Ascending aorta (tissue), 2 donors: ENCODE measurements around the gene FBXO41. TPM values are rescaled to one million over a fixed set of nuclear protein-coding genes. Genes with fewer than 3 reads are reported as not detected.
A peak's percentile ranks its signal among the peaks of the same experiment; 100 is the strongest.

ENCODE experiments used
- DNase-seq, 2 donors: peaks; one replicate each; pipeline ENCODE4 v3.0.0-alpha.2; 2019; ENCODE audit warnings: low spot score in 2 of 2
- H3K27ac ChIP-seq, 2 donors: fragments of 200-600 bp; sonication (generic); one replicate each; pipeline ENCODE4 v1.5.1; 2016 to 2017; ENCODE audit warnings: mild to moderate bottlenecking in 1 of 2
- H3K27me3 ChIP-seq: fragments of 200-600 bp; sonication (generic); one replicate; pipeline ENCODE4 v1.5.1; 2017
- H3K36me3 ChIP-seq, 2 donors: fragments of 200-600 bp; sonication (generic); one replicate each; pipeline ENCODE4 v1.5.1; 2016
- H3K4me1 ChIP-seq, 2 donors: fragments of 200-600 bp; sonication (generic); one replicate each; pipeline ENCODE4 v1.5.1; 2016 to 2017; ENCODE audit warnings: mild to moderate bottlenecking in 1 of 2
- H3K4me3 ChIP-seq, 2 donors: fragments of 200-600 bp; sonication (generic); one replicate each; pipeline ENCODE4 v1.5.1; 2016 to 2017; ENCODE audit warnings: mild to moderate bottlenecking in 1 of 2
- H3K9me3 ChIP-seq, 2 donors: fragments of 200-600 bp; sonication (generic); one replicate each; pipeline ENCODE4 v1.5.1; 2016
- intact Hi-C: fragments of 100-400 bp; cut with DNase I; formaldehyde crosslinking; loops from one replicate; pipeline ENCODE4 v1.15.1; 2023
- total RNA-seq: library from RNA; depleted of rRNA; stranded (reverse); fragments of >200 nt; gene quantifications from one replicate; pipeline ENCODE4 v1.1.0, GENCODE V29; 2016
- TF ChIP-seq, protein P1 (sequence below), 3 experiments: fragments of 200-600 bp in 2 of 3; fragments of 450-650 bp in 1 of 3; sonication (generic) in 2 of 3; IDR thresholded peaks; one replicate each; pipeline ENCODE4 v1.5.1; 2016 to 2019; ENCODE audit warnings: antibody characterized with exemption in 3 of 3, mild to moderate bottlenecking in 1 of 3, moderate library complexity in 1 of 3

Gene FBXO41
- total RNA-seq, 1 donor from 2014 or later = 5.2 TPM

DNA sequence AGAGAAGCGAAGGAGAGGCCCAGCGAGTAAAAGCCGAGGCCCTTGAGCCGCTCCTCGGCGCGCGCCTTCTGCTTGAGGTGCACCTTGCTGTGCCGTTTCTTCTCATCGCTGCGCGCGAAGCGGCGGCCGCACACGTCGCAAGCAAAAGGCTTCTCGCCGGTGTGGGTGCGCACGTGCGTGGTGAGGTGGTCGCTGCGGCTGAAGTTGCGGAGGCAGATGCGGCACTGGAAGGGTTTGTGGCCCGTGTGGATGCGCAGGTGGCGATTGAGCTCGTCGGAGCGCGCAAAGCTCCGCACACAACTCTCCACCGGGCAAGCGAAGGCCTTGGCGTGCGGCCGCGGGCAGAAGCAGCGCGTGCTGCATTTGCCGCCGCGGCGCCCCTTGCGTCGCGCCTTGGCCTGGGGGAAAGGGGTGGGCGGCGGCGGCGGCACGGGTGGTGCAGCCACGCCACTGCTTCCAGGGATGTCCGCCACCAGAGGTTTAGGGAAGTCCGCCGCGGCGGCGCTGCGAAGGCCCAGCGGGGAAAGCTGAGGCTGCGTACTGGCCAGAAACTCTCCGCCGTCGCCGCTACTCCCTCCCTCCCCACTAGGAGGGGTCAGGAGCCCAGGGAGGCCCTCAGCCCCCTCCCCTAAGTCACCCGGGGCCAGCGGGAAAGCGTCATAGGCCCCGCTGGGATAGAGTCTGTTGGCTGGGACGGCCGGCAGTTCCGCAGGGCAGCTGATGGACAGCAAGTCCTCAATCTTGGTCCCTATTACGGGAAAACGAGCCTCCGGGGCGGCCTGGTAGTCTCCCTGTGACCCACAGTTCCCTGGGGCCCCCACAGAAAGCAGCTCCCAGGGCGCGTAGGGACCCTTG, 7.4 kb upstream of the FBXO41 start:
- peaks cover 0 to 3% of the 10 kb centered on the region in 2 donors for H3K4me1 ChIP-seq
- H3K27me3 ChIP-seq = peaks cover 29% of the 10 kb centered on the region
- TF ChIP-seq, protein P1, sequence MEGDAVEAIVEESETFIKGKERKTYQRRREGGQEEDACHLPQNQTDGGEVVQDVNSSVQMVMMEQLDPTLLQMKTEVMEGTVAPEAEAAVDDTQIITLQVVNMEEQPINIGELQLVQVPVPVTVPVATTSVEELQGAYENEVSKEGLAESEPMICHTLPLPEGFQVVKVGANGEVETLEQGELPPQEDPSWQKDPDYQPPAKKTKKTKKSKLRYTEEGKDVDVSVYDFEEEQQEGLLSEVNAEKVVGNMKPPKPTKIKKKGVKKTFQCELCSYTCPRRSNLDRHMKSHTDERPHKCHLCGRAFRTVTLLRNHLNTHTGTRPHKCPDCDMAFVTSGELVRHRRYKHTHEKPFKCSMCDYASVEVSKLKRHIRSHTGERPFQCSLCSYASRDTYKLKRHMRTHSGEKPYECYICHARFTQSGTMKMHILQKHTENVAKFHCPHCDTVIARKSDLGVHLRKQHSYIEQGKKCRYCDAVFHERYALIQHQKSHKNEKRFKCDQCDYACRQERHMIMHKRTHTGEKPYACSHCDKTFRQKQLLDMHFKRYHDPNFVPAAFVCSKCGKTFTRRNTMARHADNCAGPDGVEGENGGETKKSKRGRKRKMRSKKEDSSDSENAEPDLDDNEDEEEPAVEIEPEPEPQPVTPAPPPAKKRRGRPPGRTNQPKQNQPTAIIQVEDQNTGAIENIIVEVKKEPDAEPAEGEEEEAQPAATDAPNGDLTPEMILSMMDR (IDR thresholded peaks at IDR 0.05) = no peak
- DNase-seq = no peak
- H3K27ac ChIP-seq = no peak overlapping the region
- peak overlapping the region in 1 of 2 donors; percentile 21 for H3K4me3 ChIP-seq
- no peaks in the 10 kb centered on the region for H3K9me3 ChIP-seq
- intact Hi-C loops = no loop called here
- no peaks in the 10 kb centered on the region for H3K36me3 ChIP-seq

GRCh38 chr2:73291093-73291460, 6.8 kb upstream of the FBXO41 start:
- H3K36me3 ChIP-seq = no peaks in the 10 kb centered on the region
- intact Hi-C loops = no loop called here
- H3K27me3 ChIP-seq = peaks cover 29% of the 10 kb centered on the region
- no peaks in the 10 kb centered on the region for H3K9me3 ChIP-seq
- no peak overlapping the region for H3K27ac ChIP-seq
- TF ChIP-seq, protein P1 (IDR thresholded peaks at IDR 0.05) = no peak
- DNase-seq = peak in 1 of 2 donors; percentile 64
- peak overlapping the region in 1 of 2 donors; percentile 21 for H3K4me3 ChIP-seq
- H3K4me1 ChIP-seq = peaks cover 0 to 3% of the 10 kb centered on the region in 2 donors

DNA sequence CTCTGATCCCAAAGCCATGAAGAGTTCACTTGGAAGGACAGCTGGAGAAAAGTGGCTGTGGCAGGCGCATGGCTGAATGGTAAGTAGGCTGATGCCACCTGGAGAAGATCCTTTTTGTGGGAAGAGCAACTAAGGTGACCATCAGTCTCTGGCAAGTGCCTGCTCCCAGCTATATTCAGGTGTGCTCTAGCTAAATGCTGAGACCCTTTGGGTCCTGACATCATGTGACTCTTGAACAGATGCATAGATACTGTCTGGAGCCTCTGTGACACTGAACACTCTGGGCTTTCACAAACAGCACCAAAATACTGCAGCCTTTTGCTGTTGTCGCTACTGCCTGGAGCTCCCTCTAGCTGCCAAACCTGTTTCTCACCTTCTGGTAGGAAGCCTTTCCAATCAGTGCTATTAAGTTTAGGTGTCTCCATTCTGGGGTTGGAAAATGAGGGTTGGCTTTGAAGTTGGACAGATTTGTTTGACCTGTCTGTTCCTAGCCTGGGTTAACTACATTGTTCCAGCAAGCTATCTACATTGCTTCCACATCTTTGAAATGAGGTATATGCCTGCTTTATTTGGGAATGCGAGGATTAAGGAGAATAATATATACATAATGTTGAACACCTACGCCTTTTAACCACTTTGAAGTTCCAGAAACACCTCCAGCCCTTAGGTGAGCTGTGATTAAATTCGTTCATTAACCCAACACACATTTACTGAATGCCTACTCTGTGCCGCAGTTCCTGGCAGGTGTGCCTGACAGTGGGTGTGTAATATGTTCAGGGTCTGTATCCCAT, 6.0 kb upstream of the FBXO41 start:
- H3K36me3 ChIP-seq = no peaks in the 10 kb centered on the region
- peaks cover 24% of the 10 kb centered on the region for H3K27me3 ChIP-seq

DNA sequence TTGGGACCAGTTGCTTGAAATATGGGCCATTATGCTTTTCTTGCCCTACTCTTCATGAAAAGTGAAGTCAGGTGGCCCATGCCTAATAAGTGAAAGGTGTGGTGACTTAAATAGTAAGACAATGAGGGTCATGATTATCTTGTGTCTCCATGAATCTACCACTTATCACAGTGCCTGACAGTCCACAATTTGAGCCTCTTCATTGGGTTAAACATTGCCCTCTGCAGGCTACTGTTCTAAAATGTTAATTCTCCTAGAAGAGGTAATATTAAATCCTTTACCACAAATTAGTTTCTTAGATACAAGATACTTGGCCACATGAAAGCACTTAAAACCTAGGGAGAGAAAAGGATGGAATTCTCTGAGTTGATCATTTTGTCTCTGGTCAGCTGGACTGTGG, 5.0 kb upstream of the FBXO41 start:
- TF ChIP-seq, protein P1 (IDR thresholded peaks at IDR 0.05) = no peak
- Histone ChIP-seq H3K27me3 (peaks cover 24% of the 10 kb centered on the region), H3K4me1 (peaks cover 0 to 6% of the 10 kb centered on the region in 2 donors), H3K27ac (no peak overlapping the region), H3K36me3 (no peaks in the 10 kb centered on the region), H3K4me3 (no peak overlapping the region), H3K9me3 (no peaks in the 10 kb centered on the region)
- no peak for DNase-seq
- intact Hi-C loops = no loop called here

More for the DNA sequence above, 6.0 kb upstream of the FBXO41 start:
- no peak for DNase-seq
- Histone ChIP-seq H3K27ac (no peak overlapping the region), H3K9me3 (no peaks in the 10 kb centered on the region), H3K4me3 (no peak overlapping the region), H3K4me1 (peaks cover 0 to 3% of the 10 kb centered on the region in 2 donors)
- TF ChIP-seq, protein P1 (IDR thresholded peaks at IDR 0.05) = peak in 1 of 3 experiments; percentile 17
- intact Hi-C loops = no loop called here

DNA sequence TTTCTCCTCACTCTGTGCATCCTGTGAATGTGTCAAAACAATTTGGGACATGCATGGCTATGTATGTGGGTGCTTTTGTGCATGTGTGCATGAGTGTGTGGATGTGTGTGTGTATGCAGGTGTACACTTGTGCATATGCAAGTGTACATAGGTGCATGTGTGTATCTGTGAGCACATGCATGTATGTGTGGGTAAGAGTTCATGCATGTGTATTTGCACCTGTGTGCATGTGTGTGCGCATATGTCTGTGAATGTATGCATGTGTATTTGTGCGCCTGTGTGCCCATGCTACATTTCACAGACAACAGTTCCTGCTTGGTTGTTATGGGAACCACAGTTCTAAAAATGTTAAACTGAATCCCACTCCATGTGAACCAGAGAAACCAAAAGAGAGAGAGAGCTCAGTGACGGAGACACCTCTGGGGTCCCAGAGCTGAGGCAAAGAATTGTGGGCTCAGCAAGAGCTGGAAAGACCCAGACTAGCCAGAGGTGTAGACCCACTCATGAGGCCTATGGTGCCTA, 1.9 kb upstream of the FBXO41 start:
- Histone ChIP-seq H3K9me3 (no peaks in the 10 kb centered on the region), H3K27ac (no peak overlapping the region), H3K4me3 (no peak overlapping the region), H3K27me3 (no peaks in the 10 kb centered on the region), H3K4me1 (peaks cover 2 to 3% of the 10 kb centered on the region in 2 donors), H3K36me3 (no peaks in the 10 kb centered on the region)
- TF ChIP-seq, protein P1 (IDR thresholded peaks at IDR 0.05) = no peak
- intact Hi-C loops = no loop called here
- no peak for DNase-seq
